ENCODE results near the gene BHLHA9.
"Not testable (repeated sequence)": the region's sequence is repeated elsewhere in the genome, so short reads cannot be mapped to it uniquely, and the experiment has no call there.

Gene BHLHA9

GRCh38 chr17:1302761-1303160 is 32.5 kb downstream of the BHLHA9 start:
- DNase-seq = no peak

DNA sequence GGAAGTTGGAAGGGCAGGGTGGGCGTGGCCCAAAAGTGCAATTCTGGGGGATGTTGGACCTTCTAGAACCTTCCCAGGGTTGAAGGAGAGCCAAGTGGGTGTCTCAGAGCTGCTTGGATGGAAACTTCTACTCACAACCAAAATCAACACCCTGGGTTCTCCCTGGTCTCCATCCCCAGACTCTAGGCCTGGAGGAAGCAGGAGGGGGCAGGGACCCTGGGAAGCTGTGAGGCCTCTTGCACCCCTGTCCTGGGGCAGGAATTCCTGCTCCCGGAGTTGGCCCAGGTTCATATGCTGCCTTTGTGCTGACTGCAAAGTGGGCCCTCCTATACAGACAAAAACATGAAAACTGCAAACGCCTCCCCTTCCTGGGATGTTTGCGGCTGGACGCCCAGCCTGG is 34.3 kb downstream of the BHLHA9 start:
- DNase-seq = no peak

DNA sequence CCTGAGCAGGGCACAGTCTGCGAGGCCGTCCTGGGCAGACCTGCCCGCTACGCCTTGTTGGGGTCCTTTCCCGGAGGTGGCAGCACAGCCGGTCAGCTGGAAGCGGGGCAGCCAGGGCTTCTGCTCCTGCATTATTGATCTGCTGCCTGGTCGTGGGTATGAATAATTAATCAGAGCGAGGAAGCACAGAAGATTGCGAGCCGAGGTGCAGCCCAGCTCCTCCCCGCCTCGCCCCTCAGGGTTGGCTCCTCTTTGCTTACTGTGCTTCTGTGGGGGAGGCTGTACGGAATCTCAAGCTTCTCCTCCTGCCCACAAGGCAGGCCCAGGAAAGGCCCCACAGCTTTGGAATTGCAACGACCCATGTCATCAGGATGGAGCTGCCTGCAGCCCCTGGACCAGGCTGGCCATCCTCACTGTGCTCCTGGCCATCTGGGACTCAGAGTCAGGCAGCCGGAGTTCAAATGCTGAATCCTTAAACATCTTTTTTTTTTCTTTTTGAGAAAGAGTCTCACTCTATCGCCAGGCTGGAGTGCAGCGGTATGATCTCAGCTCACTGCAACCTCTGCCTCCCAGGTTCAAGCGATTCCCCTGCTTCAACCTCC is 34.8 kb downstream of the BHLHA9 start:
- no peak for DNase-seq

DNA sequence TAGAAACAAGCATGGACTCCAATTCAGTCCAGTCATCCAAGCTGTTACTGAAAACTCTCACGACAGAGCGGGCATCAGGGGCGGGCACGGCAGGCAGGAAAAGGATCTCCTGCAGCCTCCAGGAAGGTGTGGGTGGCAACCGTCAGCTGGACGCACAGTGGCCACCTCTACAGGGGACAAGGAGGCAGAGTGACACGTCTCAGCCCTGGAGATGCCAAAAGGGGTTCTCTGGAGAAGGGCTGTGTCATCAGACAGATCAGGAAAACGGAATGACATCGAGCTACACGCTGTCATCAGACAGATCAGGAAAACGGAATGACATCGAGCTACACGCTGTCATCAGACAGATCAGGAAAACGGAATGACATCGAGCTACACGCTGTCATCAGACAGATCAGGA is 37.6 kb downstream of the BHLHA9 start:
- DNase-seq = not testable (repeated sequence)

DNA sequence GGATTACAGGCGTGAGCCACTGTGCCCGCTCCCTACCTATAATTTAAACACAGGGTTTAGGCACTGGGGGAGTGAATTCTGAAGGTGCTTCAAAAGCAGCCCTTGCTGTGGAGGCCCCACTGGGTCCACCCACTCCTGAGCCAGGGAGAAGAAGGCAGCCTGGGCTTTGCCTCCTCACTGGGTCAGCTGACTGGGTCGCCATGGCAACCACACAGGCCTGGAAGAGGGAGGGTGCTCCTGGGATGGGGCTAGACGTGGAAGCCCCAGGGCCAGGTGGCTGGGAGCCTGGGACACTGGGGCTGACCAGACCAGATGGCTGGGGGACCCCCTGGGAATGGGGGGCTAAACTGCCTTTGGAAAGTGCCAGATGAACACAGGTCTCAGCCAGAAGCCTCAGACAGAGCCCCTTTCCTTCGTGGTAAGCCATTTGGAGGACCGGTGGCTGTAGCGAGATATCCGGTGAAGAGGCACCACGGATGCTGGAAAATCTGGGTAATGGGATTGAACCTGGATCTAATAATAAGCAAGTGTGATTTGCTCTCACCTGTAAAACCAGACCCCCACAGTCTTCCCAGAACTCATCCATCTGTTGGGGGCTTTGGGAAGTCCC is 42.1 kb downstream of the BHLHA9 start:
- no peak for DNase-seq

DNA sequence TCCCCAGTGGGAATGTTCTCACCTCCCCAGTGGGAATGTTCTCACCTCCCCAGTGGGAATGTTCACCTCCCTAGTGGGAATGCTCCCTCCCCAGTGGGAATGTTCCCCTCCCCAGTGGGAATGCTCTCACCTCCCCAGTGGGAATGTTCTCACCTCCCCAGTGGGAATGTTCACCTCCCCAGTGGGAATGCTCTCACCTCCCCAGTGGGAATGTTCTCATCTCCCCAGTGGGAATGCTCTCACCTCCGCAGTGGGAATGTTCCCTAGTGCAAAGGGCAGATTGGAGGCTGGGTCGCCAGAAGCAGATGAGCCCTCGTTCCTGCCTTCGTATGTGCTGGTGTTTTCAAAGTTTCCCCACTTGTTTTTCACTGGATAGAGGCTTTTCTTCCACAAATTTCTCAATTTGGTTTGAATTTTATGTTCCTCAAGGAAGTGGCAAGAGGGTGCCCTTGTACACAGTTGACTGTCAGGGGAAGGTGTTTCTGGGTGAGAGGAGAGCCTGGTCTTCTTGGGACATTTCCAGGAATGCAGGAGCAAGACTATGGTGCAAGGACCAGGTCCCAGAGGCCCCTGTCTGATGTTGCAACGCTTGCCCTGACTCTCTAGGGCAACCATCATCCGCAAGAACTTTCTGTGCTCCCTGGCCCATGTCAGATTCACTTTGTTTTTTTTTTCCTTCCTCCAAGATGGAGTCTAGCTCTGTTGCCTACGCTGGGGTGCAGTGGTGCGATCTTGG is 43.2 kb downstream of the BHLHA9 start:
- no peak for DNase-seq

GRCh38 chr17:1315409-1315808 is 45.2 kb downstream of the BHLHA9 start:
- no peak for DNase-seq

DNA sequence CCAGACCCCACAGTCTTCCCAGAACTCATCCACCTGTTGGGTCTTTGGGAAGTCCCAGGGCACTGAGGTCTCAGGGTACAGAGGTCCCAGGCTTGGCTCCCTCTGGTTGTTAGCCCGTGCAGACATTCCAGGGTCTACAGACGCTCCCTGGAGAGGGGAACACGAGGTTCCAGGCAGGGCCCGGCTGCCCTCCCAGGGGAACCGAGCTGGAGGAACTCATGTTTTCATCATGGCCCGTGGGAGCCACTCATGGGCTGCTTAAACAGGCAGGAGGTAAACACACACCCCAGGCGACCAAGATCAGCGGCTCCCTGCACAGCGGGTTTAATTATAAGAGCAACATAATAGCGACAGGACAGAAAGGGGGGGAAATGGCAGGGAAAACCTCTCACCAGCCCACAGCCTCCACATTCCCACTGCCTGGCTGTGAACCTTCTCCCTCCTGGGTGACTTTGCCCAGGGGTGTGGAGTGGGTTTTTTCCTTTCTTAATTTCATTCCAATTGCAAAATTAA is 45.7 kb downstream of the BHLHA9 start:
- no peak for DNase-seq

Measured in AML-193 (cell line).